HG03432 (cell line): ENCODE results near the gene WNT5A.
A peak's percentile ranks its signal among the peaks of the same experiment; 100 is the strongest.

Source experiments
- ATAC-seq: cut with Tn5 transposase; IDR thresholded peaks from one replicate; pipeline ENCODE4 v1.9.1; 2021; ENCODE audit warnings: mild to moderate bottlenecking, moderate library complexity; ENCODE audit not compliant: unreplicated experiment

Gene WNT5A

GRCh38 chr3:55507808-55508207 is 20.7 kb upstream of the WNT5A start:
- ATAC-seq = no peak

- ATAC-seq = no peak
These were observed 18.7 kb upstream of the WNT5A start for GRCh38 chr3:55505776-55506175.

DNA sequence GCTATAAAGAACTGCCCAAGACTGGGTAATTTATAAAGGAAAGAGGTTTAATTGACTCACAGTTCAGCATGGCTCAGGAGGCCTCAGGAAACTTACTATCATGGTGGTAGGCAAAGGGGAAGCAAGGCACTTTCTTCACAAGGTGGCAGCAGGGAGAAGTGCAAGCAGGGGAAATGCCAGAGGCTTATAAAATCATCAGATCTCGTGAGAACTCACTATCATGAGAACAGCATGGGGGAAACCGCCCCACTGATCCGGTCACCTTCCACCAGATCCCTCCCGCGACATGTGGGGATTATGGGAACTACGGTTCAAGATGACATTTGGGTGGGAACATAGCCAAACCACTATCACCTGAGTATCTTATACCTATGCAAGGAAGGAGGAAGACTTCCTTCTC is 18.0 kb upstream of the WNT5A start:
- ATAC-seq = peak; percentile 44

- ATAC-seq = no peak
These were observed 14.8 kb upstream of the WNT5A start for GRCh38 chr3:55501905-55502304.

GRCh38 chr3:55500555-55501330 is 13.6 kb upstream of the WNT5A start:
- ATAC-seq = no peak

GRCh38 chr3:55498520-55498919 is 11.4 kb upstream of the WNT5A start:
- ATAC-seq = no peak

DNA sequence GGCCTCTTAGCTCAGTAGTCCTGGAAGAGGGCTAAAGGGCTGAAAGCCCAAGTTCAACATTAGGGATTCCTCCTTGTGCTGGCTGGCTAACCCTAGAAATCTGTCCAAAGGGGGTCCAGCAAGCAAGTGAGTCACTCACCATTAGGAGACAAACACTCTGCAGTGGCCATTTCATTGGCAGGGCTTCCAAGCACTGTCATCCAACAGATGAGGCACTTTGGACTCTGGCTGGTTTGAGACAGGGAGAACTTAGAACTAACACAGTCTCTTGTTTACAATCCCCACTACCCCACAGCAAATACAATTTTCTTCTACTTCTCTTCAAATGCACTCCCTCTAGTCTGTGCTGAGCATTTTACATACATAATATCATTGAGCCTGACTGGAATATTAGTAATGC is 10.1 kb upstream of the WNT5A start:
- ATAC-seq = no peak

DNA sequence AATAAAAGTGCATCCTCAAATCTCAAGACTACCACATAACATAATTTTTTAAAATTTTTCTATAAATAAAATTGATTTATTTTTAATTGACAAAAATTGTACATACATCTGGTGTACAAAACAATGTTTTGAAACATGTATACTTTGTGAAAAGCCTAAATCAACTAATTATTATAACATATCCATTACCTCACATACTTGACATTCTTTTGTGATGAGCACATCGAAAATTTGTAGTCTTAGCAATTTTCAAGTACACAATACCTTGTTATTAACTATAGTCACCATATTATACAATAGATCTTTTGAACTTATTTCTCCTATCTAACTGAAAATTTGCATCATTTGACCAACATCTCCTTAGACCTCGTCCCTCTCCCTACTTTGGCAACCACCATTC is 7.9 kb upstream of the WNT5A start:
- no peak for ATAC-seq

DNA sequence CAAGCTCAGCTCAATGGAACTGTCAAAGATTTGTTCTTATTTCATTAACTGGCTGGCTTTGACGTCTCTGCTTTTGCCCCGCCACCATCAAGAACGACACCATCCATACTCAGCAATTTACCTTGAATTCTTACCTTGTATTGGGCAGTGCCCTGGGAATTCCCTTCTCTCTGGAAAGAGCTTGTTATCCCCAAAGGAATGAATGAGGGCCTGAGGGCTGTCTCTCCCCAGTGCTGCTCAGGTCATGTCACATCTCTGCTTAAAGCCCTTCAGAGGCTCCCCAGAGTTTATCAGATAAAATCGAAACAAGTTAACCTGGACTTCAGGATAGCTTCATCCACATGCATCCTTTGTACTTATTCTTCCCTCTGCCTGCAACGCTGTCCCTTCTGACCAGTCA is 5.9 kb upstream of the WNT5A start:
- ATAC-seq = no peak

GRCh38 chr3:55491296-55491816 is 4.2 kb upstream of the WNT5A start:
- no peak for ATAC-seq

- no peak for ATAC-seq
These were observed 3.3 kb upstream of the WNT5A start for GRCh38 chr3:55490276-55490913.

DNA sequence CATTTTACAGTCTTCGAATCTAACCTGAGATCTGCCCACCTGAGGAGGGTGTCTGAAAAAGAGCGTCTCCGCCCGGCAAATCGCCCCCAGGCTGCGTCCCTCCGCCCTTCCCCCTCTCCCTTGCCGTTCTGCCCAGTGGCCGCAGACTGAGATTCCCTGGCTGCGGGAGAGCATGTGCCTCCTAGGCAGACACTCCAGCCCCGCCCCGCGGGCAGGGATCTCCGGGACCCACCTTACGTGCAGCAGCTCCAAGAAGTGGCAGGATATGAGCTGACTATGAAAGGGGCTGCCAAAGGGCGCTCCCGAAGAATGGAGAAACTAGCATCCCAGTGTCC is 2.7 kb upstream of the WNT5A start:
- no peak for ATAC-seq

DNA sequence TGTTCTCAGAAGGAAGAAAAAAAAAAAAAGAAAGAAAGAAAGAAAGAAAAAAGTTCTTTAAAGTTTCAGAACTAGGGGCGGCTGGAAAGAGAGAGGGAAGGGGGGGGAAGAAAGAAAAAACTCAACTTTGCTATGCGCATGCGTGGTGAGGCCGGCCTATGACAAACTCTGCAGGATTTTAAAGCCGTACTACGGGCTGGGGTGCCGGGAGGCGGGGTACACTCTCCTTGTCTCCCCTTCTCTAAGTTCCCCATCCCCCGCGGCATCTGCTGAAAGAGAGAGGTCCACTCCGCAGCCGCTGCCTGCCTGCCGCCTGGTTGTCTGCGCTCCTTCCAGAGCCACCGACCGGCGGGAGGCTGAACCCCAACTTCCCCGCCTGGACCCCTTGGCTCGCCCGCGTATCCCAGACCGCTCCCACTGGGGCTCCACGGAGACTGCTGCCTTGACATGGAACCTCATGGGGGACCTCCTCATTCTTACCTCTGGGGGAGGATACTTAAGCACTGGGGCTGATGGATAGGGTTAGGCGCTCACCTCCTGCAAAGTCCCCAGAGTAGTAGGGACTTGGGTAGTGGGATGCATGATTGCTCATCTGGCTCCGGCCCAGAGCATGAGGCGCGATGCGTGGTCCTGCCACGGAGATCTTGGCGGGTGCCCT is 1.4 kb upstream of the WNT5A start:
- ATAC-seq = peak; percentile 28

DNA sequence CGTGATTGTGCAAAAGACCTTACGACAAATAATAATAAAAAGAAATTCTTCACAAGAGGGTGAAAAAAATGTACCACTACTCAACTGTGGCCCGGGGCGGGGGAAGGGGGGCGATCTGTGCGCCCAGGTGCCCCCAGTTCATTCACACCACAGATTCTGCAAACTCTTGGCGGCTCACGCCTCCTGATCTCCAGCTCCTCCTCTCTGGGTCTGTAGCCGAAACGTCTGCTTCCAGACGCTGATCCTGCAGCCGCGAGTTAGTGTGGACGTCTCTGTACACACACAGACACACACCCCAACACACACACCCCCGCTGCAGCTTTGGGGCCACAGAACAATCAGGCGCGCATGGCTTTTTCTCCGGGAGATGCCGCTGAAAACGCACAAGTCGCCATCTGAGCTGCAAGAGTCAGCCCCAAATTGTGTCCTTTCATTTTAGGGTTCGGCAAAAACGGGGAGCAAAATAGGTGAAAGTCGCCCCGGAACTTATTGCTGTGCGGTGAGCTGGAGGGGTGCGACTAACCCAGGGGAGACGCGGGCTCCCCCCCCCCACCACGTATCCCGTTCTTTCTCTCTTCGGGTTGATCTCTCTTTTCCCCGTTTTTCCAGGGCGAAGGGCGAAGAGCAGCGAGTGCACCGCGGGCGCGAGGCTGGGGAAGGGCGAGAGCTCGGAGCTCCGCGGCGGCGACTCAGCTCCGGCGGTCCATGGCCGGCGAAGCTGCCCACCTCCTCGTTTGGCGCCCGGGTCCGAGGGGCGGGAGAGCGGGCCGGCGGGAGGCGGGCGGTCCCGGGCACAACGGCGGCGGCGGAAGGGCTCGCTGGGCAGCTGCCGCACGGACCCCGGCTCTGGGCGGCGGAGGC is 505 bp upstream of the WNT5A start:
- no peak for ATAC-seq

GRCh38 chr3:55486101-55486856 is 827 bp downstream of the WNT5A start:
- no peak for ATAC-seq

DNA sequence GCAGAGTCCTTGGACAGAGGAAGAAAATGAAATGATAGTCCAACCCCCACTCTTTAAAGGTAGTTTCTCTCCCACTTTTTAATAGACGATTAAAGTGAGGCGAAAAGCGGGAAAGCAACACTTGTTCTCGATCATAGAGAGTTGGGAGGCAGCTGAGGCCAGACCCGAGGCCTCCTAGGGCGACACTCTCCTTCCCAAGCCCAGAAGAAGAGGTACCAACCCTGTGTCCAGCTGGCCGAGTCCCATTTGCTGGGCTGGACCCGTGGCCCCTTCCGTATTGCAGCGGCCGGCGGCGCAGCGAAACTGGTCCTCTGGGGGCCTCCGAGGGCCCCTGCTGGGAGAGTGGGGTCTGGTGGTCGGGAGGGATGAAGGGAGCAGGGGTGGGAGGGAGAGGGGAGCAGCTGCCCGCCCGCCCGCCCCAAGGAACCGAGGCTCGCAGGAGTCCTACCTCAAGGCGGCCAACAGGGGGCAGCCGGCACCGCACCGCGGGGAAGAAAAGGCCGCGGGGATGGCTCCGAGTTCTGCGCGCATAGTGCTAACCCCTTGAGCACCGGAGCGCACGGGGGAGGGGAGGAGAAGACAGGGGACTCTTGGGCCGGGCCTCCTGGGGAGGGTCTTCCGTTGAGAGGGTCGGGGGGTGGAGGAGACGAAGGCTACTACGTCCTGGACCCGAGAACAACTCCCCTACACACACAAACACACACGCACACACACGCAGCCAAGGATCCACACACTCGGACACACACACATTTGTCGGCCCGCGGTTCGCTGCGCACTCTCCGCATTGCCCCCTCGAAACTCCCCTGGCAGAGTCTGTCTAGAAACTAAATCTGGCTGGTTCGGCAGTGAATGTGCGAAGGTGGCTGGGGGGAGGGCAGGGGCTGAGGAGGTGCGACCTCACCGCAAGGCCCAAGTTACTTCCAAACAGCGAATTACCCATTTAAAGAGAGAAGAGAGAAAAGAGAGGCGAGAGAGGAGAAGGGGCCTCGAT is 2.0 kb downstream of the WNT5A start:
- ATAC-seq = peak; percentile 68

- ATAC-seq = no peak
These were observed 2.9 kb downstream of the WNT5A start for GRCh38 chr3:55484191-55484689.

DNA sequence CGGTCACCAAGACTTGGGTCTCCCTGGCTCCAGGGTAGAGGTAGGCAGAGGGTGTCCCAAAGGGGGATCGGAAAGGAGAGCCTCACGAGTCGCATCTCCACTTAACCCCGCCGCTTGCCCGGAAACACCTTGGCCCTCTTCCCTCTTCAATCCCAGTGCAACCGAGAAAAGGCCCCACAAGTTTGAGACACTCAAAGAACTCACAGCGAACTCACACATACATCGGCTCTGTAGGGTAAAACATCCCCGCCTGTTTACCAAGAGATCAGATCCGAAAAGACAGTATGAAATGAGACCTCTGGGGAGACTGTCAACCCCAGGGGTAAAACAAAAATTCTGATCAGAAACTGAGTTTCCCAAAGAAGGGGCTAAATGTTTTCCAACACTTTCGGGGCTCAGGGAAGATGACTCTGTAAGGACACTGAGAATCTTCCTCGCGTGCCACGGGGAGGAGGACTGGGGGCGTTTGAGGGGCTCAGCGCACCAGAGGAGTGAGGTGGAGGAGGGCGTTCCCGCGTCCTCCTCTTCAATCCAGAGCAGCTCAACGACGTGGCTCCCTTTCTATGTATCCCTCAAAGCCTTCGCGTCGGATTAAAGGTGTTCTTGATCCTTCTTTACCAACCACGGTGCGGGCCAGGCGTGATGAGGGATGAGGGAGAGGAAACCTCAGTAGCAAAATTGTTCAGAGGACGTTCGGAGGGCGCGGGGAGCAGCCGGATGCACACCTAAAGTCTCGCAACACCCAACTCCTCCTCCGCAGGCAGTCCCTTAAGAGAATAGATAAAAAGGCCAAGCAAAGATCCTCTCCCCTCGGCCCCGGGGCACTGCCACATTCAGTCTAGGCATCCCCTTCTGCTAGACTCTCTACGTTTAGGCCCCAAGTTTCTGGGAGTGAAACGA is 3.7 kb downstream of the WNT5A start:
- ATAC-seq = no peak
